Measurements from ENCODE around the gene MAX.

DNA sequence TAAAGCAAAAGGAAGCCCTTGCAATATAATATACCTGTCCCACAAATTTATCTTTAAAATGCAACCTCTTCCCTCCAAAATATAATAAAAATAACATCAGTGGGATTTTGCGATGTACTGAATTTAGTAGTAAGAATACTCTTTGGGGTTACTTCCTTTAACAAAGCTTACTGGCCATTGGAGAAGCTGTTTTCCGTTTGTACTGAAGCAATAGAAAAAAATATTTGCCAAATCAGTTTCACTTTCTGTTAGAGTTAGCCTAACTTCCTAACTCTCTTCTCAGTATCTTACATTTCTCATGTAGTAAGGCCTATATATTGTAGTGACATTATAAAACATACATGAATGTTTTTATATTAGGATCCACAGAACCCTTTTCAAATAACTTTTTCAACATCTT, 3.7 kb downstream of the MAX start:
- no peak for TF ChIP-seq CTCF (IDR thresholded peaks at IDR 0.05; ENCODE audit: low read length)
- no peak for TF ChIP-seq EZH2phosphoT487 (IDR thresholded peaks at IDR 0.05; ENCODE audit: low read length)

Measured in MM.1S (cell line).